HepG2 (cell line): Measurements from ENCODE around the gene SH3YL1. TPM values are rescaled to one million over a fixed set of nuclear protein-coding genes. Genes with fewer than 3 reads are reported as not detected.

Experiments used
- BCL6 ChIP-seq: IDR thresholded peaks from 2 replicates; pipeline ENCODE4 v1.6.1; 2016; ENCODE audit warnings: missing genetic modification reagents, missing compliant biosample characterization
- CENPT ChIP-seq: sonication (generic); formaldehyde crosslinking; IDR thresholded peaks from 2 replicates; pipeline ENCODE4 v1.8.0; 2022; ENCODE audit warnings: low read depth, mild to moderate bottlenecking, moderate library complexity, missing genetic modification reagents
- FOSL1 ChIP-seq: sonication (generic); formaldehyde crosslinking; IDR thresholded peaks from 2 replicates; pipeline ENCODE4 v1.9.0; 2021; ENCODE audit warnings: missing genetic modification reagents, borderline replicate concordance
- HOXA3 ChIP-seq: sonication (generic); formaldehyde crosslinking; IDR thresholded peaks from 2 replicates; pipeline ENCODE4 v1.5.0; 2020; ENCODE audit warnings: missing genetic modification reagents
- IKZF1 ChIP-seq: fragments of 450-650 bp; IDR thresholded peaks from 2 replicates; pipeline ENCODE4 v1.7.1; 2016
- MIER3 ChIP-seq: IDR thresholded peaks from 2 replicates; pipeline ENCODE4 v1.6.1; 2016; ENCODE audit warnings: missing compliant biosample characterization, borderline replicate concordance
- NFE2L2 ChIP-seq: fragments of 150-350 bp; IDR thresholded peaks from 2 replicates; pipeline ENCODE4 v1.6.1; 2014; ENCODE audit warnings: low read length
- PLRG1 ChIP-seq: fragments of 450-650 bp; conservative IDR thresholded peaks from 2 replicates; pipeline ENCODE4 v1.6.1; 2016
- RCOR2 ChIP-seq: IDR thresholded peaks from 2 replicates; pipeline ENCODE4 v1.6.1; 2016; ENCODE audit warnings: missing biosample characterization, missing genetic modification reagents
- SIN3A ChIP-seq: IDR thresholded peaks from 2 replicates; pipeline ENCODE4 v1.6.1; 2011; ENCODE audit warnings: low read depth, mild to moderate bottlenecking, control low read depth, low read length, borderline replicate concordance
- SMAD3 ChIP-seq: sonication (generic); formaldehyde crosslinking; IDR thresholded peaks from 2 replicates; pipeline ENCODE4 v1.4.0; 2020; ENCODE audit warnings: missing genetic modification reagents
- STAT5B ChIP-seq: sonication (generic); formaldehyde crosslinking; IDR thresholded peaks from 2 replicates; pipeline ENCODE4 v1.4.0; 2020; ENCODE audit warnings: missing genetic modification reagents
- TBX2 ChIP-seq: sonication (generic); formaldehyde crosslinking; IDR thresholded peaks from 2 replicates; pipeline ENCODE4 v1.5.0; 2020; ENCODE audit warnings: missing genetic modification reagents, mild to moderate bottlenecking, borderline replicate concordance
- ZBTB1 ChIP-seq: sonication (generic); formaldehyde crosslinking; IDR thresholded peaks from 2 replicates; pipeline ENCODE4 v1.4.0; 2020; ENCODE audit warnings: missing genetic modification reagents, borderline replicate concordance
- ZNF24 ChIP-seq: fragments of 450-650 bp; IDR thresholded peaks from 2 replicates; pipeline ENCODE4 v1.6.1; 2017; ENCODE audit warnings: antibody characterized with exemption, mild to moderate bottlenecking
- ZNF737 ChIP-seq: sonication (generic); formaldehyde crosslinking; IDR thresholded peaks from 2 replicates; pipeline ENCODE4 v1.5.0; 2020; ENCODE audit warnings: missing genetic modification reagents, mild to moderate bottlenecking, borderline replicate concordance
- ZNF747 ChIP-seq: sonication (generic); formaldehyde crosslinking; IDR thresholded peaks from 2 replicates; pipeline ENCODE4 v1.8.1; 2023; ENCODE audit warnings: missing genetic modification reagents, mild to moderate bottlenecking, borderline replicate concordance
- polyA plus RNA-seq, 8 experiments: library from polyadenylated mRNA; depleted of rRNA in 3 of 8; stranded (reverse) in 7 of 8; unstranded in 1 of 8; fragments of >200 nt; fragmentation: Illumina TruSeq in 4 of 8; extraction: Trizol in 4 of 8; gene quantifications; 2 replicates each; pipeline versions ENCODE4 v1.2.1 to v1.2.3, GENCODE V29; 2011 to 2016; ENCODE audit warnings: low read depth in 4 of 8, missing spikeins in 1 of 8, mixed read lengths in 1 of 8; ENCODE audit not compliant: insufficient read depth in 1 of 8
- total RNA-seq, 5 experiments: library from RNA; depleted of rRNA; stranded (reverse); fragments of >200 nt; fragmentation: Illumina TruSeq; extraction: Trizol; gene quantifications; 2 replicates each; pipeline ENCODE4 v1.2.3, GENCODE V29; 2016; ENCODE audit warnings: low read depth in 1 of 5
- TF ChIP-seq, protein P1 (sequence below): sonication (generic); formaldehyde crosslinking; IDR thresholded peaks from 2 replicates; pipeline ENCODE4 v1.4.0; 2020; ENCODE audit warnings: mild to moderate bottlenecking, missing genetic modification reagents, borderline replicate concordance
- TF ChIP-seq, protein P2 (sequence below): IDR thresholded peaks from 2 replicates; pipeline ENCODE4 v1.6.1; 2016; ENCODE audit warnings: low read depth, control low read depth
- TF ChIP-seq, protein P3 (sequence below): sonication (generic); formaldehyde crosslinking; IDR thresholded peaks from 2 replicates; pipeline ENCODE4 v1.9.0; 2022; ENCODE audit warnings: low read depth, missing genetic modification reagents
- TF ChIP-seq, protein P4 (sequence below): sonication (generic); formaldehyde crosslinking; IDR thresholded peaks from 2 replicates; pipeline ENCODE4 v1.4.0; 2020; ENCODE audit warnings: mild to moderate bottlenecking, missing genetic modification reagents
- TF ChIP-seq, protein P5 (sequence below): sonication (generic); formaldehyde crosslinking; IDR thresholded peaks from 2 replicates; pipeline ENCODE4 v1.4.0; 2020; ENCODE audit warnings: missing genetic modification reagents

Gene SH3YL1
- total and polyA plus RNA-seq, 2 of the 13 experiments (the other 11 are each of a cell fraction or from before 2014, with no cell fraction given) = 13.0 to 48.2 TPM

DNA sequence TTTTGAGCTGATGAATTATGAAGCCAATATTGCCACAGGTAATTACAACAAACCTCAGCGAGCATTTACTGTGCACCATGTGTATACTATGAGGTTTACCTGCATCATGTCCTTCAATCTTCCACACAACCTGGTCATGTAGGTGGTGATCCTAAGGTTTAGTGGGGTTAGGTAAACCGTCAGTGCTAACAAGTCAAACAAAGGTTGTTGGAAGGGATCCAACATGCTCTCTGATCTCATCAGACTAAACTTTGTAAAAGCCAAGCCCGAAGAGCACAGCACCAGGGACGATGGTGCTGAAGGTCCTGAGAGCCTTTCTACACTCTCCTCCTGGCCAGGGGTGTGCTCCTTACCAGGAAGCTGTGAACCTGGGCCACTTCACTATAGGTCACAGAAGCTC, 29.4 kb downstream of the SH3YL1 start (continued):
- TF ChIP-seq, protein P1, sequence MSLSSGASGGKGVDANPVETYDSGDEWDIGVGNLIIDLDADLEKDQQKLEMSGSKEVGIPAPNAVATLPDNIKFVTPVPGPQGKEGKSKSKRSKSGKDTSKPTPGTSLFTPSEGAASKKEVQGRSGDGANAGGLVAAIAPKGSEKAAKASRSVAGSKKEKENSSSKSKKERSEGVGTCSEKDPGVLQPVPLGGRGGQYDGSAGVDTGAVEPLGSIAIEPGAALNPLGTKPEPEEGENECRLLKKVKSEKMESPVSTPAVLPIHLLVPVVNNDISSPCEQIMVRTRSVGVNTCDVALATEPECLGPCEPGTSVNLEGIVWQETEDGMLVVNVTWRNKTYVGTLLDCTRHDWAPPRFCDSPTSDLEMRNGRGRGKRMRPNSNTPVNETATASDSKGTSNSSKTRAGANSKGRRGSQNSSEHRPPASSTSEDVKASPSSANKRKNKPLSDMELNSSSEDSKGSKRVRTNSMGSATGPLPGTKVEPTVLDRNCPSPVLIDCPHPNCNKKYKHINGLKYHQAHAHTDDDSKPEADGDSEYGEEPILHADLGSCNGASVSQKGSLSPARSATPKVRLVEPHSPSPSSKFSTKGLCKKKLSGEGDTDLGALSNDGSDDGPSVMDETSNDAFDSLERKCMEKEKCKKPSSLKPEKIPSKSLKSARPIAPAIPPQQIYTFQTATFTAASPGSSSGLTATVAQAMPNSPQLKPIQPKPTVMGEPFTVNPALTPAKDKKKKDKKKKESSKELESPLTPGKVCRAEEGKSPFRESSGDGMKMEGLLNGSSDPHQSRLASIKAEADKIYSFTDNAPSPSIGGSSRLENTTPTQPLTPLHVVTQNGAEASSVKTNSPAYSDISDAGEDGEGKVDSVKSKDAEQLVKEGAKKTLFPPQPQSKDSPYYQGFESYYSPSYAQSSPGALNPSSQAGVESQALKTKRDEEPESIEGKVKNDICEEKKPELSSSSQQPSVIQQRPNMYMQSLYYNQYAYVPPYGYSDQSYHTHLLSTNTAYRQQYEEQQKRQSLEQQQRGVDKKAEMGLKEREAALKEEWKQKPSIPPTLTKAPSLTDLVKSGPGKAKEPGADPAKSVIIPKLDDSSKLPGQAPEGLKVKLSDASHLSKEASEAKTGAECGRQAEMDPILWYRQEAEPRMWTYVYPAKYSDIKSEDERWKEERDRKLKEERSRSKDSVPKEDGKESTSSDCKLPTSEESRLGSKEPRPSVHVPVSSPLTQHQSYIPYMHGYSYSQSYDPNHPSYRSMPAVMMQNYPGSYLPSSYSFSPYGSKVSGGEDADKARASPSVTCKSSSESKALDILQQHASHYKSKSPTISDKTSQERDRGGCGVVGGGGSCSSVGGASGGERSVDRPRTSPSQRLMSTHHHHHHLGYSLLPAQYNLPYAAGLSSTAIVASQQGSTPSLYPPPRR (CRISPR knock-in tag) = no peak
- TF ChIP-seq SMAD3 (CRISPR knock-in tag) = no peak
- 0 out of 2 replicates have a peak, but pooled peaks have one; percentile 30 for TF ChIP-seq BCL6 (CRISPR knock-in tag)
- TF ChIP-seq, protein P2, sequence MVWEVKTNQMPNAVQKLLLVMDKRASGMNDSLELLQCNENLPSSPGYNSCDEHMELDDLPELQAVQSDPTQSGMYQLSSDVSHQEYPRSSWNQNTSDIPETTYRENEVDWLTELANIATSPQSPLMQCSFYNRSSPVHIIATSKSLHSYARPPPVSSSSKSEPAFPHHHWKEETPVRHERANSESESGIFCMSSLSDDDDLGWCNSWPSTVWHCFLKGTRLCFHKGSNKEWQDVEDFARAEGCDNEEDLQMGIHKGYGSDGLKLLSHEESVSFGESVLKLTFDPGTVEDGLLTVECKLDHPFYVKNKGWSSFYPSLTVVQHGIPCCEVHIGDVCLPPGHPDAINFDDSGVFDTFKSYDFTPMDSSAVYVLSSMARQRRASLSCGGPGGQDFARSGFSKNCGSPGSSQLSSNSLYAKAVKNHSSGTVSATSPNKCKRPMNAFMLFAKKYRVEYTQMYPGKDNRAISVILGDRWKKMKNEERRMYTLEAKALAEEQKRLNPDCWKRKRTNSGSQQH (CRISPR knock-in tag) = no peak
- TF ChIP-seq TBX2 = no peak
- TF ChIP-seq IKZF1 = no peak
- TF ChIP-seq ZNF737 (CRISPR knock-in tag) = no peak
- no peak for TF ChIP-seq CENPT (CRISPR knock-in tag)
- peak; percentile 20; the same call in 1 of the 2 replicates for TF ChIP-seq RCOR2 (CRISPR knock-in tag)
- 0 out of 2 replicates have a peak, but pooled peaks have one; percentile 32 for TF ChIP-seq MIER3 (CRISPR knock-in tag)
- no peak for TF ChIP-seq ZBTB1 (CRISPR knock-in tag)
- no peak for TF ChIP-seq FOSL1 (CRISPR knock-in tag)
- TF ChIP-seq STAT5B (CRISPR knock-in tag) = no peak
- TF ChIP-seq, protein P3, sequence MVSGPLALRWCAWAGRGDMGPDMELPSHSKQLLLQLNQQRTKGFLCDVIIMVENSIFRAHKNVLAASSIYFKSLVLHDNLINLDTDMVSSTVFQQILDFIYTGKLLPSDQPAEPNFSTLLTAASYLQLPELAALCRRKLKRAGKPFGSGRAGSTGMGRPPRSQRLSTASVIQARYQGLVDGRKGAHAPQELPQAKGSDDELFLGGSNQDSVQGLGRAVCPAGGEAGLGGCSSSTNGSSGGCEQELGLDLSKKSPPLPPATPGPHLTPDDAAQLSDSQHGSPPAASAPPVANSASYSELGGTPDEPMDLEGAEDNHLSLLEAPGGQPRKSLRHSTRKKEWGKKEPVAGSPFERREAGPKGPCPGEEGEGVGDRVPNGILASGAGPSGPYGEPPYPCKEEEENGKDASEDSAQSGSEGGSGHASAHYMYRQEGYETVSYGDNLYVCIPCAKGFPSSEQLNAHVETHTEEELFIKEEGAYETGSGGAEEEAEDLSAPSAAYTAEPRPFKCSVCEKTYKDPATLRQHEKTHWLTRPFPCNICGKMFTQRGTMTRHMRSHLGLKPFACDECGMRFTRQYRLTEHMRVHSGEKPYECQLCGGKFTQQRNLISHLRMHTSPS (CRISPR knock-in tag) = no peak
- TF ChIP-seq NFE2L2 = no peak
- no peak for TF ChIP-seq HOXA3
- TF ChIP-seq ZNF24 = no peak
- no peak for TF ChIP-seq ZNF747 (CRISPR knock-in tag)
- TF ChIP-seq, protein P4, sequence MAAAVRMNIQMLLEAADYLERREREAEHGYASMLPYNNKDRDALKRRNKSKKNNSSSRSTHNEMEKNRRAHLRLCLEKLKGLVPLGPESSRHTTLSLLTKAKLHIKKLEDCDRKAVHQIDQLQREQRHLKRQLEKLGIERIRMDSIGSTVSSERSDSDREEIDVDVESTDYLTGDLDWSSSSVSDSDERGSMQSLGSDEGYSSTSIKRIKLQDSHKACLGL (CRISPR knock-in tag) = no peak
- no peak for TF ChIP-seq PLRG1
- TF ChIP-seq, protein P5, sequence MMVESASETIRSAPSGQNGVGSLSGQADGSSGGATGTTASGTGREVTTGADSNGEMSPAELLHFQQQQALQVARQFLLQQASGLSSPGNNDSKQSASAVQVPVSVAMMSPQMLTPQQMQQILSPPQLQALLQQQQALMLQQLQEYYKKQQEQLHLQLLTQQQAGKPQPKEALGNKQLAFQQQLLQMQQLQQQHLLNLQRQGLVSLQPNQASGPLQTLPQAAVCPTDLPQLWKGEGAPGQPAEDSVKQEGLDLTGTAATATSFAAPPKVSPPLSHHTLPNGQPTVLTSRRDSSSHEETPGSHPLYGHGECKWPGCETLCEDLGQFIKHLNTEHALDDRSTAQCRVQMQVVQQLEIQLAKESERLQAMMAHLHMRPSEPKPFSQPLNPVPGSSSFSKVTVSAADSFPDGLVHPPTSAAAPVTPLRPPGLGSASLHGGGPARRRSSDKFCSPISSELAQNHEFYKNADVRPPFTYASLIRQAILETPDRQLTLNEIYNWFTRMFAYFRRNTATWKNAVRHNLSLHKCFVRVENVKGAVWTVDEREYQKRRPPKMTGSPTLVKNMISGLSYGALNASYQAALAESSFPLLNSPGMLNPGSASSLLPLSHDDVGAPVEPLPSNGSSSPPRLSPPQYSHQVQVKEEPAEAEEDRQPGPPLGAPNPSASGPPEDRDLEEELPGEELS = no peak
- no peak for TF ChIP-seq SIN3A
